ENCODE data around the gene GJB3. TPM values are rescaled to one million over a fixed set of nuclear protein-coding genes. Genes with fewer than 3 reads are reported as not detected.

Gene GJB3
- total RNA-seq, 1 donor from 2014 or later = not detected

- intact Hi-C loops (cut with micrococcal nuclease) = no loop called here
These were observed 41.2 kb downstream of the GJB3 start for GRCh38 chr1:34822202-34822601.

- intact Hi-C loops (cut with micrococcal nuclease) = no loop called here
These were observed 43.9 kb downstream of the GJB3 start for GRCh38 chr1:34824817-34825454.

- intact Hi-C loops (cut with micrococcal nuclease) = no loop called here
These were observed 44.6 kb downstream of the GJB3 start for GRCh38 chr1:34825455-34826091.

GRCh38 chr1:34827341-34827941 lies 46.4 kb downstream of the GJB3 start:
- intact Hi-C loops (cut with micrococcal nuclease) = no loop called here

GRCh38 chr1:34828611-34829010 lies 47.6 kb downstream of the GJB3 start:
- intact Hi-C loops (cut with micrococcal nuclease) = no loop called here

- intact Hi-C loops (cut with micrococcal nuclease) = no loop called here
These were observed 48.2 kb downstream of the GJB3 start for GRCh38 chr1:34829250-34829649.

- intact Hi-C loops (cut with micrococcal nuclease) = no loop called here
These were observed 50.8 kb downstream of the GJB3 start for GRCh38 chr1:34831721-34832246.

GRCh38 chr1:34833711-34834110 lies 52.7 kb downstream of the GJB3 start:
- intact Hi-C loops (cut with micrococcal nuclease) = no loop called here

Other genes with a start within 250 kb of the GJB3 start
- not detected in 2 replicates for gene GJB5, start 26.2 kb upstream of the GJB3 start, total RNA-seq
- gene GJB4, start 21.5 kb upstream of the GJB3 start, total RNA-seq = not detected in 2 replicates
- 0.25 and 0.46 TPM in 2 replicates for gene GJA4, start 11.8 kb downstream of the GJB3 start, total RNA-seq
- gene SMIM12, start 78.5 kb downstream of the GJB3 start, total RNA-seq = 53.1 and 55.5 TPM in 2 replicates
- gene DLGAP3, start 148.4 kb downstream of the GJB3 start, total RNA-seq = 0.74 and 1.3 TPM in 2 replicates
- 34.5 and 35.1 TPM in 2 replicates for gene TMEM35B, start 204.1 kb downstream of the GJB3 start, total RNA-seq